Mucosa of descending colon (tissue), 3 donors: ENCODE measurements around the gene CRIP1. TPM values are rescaled to one million over a fixed set of nuclear protein-coding genes. Genes with fewer than 3 reads are reported as not detected.

Experiments used
- ATAC-seq: fragments of 200-7000 bp; cut with Tn5 transposase; one replicate; pipeline ENCODE4 v1.9.1; 2020; ENCODE audit warnings: mild to moderate bottlenecking, moderate library complexity
- DNase-seq, 3 donors: peaks; one replicate each; pipeline ENCODE4 v3.0.0-alpha.2; 2020
- H3K36me3 ChIP-seq: fragments of 200-600 bp; one replicate; pipeline ENCODE4 v1.8.0; 2021; ENCODE audit warnings: low read depth, mild to moderate bottlenecking
- H3K4me1 ChIP-seq: fragments of 200-600 bp; one replicate; pipeline ENCODE4 v1.8.0; 2021; ENCODE audit warnings: low read depth, mild to moderate bottlenecking
- H3K4me3 ChIP-seq: fragments of 200-600 bp; one replicate; pipeline ENCODE4 v1.8.0; 2021; ENCODE audit warnings: mild to moderate bottlenecking
- H3K9me3 ChIP-seq: fragments of 200-600 bp; one replicate; pipeline ENCODE4 v1.8.0; 2021; ENCODE audit warnings: mild to moderate bottlenecking
- CTCF ChIP-seq: fragments of 200-600 bp; IDR thresholded peaks from one replicate; pipeline ENCODE4 v1.8.0; 2022; ENCODE audit warnings: antibody characterized with exemption, mild to moderate bottlenecking
- intact Hi-C, 2 donors: fragments of 100-400 bp; cut with DNase I in 1 of 2; cut with micrococcal nuclease in 1 of 2; formaldehyde crosslinking; loops; one replicate each; pipeline versions ENCODE4 v1.11.0 to v1.11.1; 2022; cut with DNase I, micrococcal nuclease
- total RNA-seq, 3 donors: library from RNA; stranded (reverse); fragmentation: NEBNext Ultra II Directional in 2 of 3; extraction: Animal tissue kit (Norgen Biotek cat#: 25700) in 2 of 3; gene quantifications; one replicate each; pipeline versions ENCODE4 v1.2.1 to v1.2.4, GENCODE V29; 2021 to 2023
- donor health status: DM: no; HTN: no; CAD: no; lungs with moderate emphysema.
- donor health status: DM: no; HTN: no; CAD: no.
- donor health status: DM: no; HTN: yes; CAD: no.

CRIP1 gene
- total RNA-seq, 3 donors from 2014 or later, result 41.3 to 144 (median 142) TPM

- Histone ChIP-seq H3K4me3 (no peak overlapping the region), H3K9me3 (no peaks in the 10 kb centered on the region), H3K4me1 (peaks cover 23% of the 10 kb centered on the region), H3K36me3 (no peaks in the 10 kb centered on the region)
- intact Hi-C loops, result no loop called here
- no peak for TF ChIP-seq CTCF
- ATAC-seq, result no peak
- no peak for DNase-seq
Observed at GRCh38 chr14:105471823-105472485, 14.7 kb upstream of the CRIP1 start.

- TF ChIP-seq CTCF, result no peak
- peak; percentile 7 for ATAC-seq
- peak in 1 of 3 donors; percentile 35 for DNase-seq
- no peaks in the 10 kb centered on the region for H3K36me3 ChIP-seq
- H3K9me3 ChIP-seq, result no peaks in the 10 kb centered on the region
- peaks cover 23% of the 10 kb centered on the region for H3K4me1 ChIP-seq
- no peak overlapping the region for H3K4me3 ChIP-seq
- intact Hi-C loops, result no loop called here
Observed at GRCh38 chr14:105472486-105472991, 14.1 kb upstream of the CRIP1 start.

- no peak overlapping the region for H3K4me3 ChIP-seq
- H3K36me3 ChIP-seq, result no peaks in the 10 kb centered on the region
- ATAC-seq (no peak), DNase-seq (peak in 1 of 3 donors; percentile 33)
- TF ChIP-seq CTCF, result no peak
- intact Hi-C loops, result no loop called here
- H3K4me1 ChIP-seq, result peaks cover 28% of the 10 kb centered on the region
- no peaks in the 10 kb centered on the region for H3K9me3 ChIP-seq
Observed at GRCh38 chr14:105473033-105473676, 13.5 kb upstream of the CRIP1 start.

GRCh38 chr14:105473677-105474482, 12.8 kb upstream of the CRIP1 start:
- Histone ChIP-seq H3K4me1 (peaks cover 33% of the 10 kb centered on the region), H3K4me3 (no peak overlapping the region), H3K9me3 (no peaks in the 10 kb centered on the region), H3K36me3 (no peaks in the 10 kb centered on the region)
- ATAC-seq (peak; percentile 55), DNase-seq (peak; percentile 77 to 87 (median 79))
- intact Hi-C loops, result no loop called here
- no peak for TF ChIP-seq CTCF

GRCh38 chr14:105474483-105475268, 12.0 kb upstream of the CRIP1 start, which contains the start of gene CRIP2:
Gene CRIP2, plus strand, starts transcription at chr14:105474821. Its CDS starts 42 bp downstream, at chr14:105474863.
- DNase-seq, result peak in 2 of 3 donors; percentile 33 to 54
- Histone ChIP-seq H3K9me3 (no peaks in the 10 kb centered on the region), H3K4me1 (peaks cover 33% of the 10 kb centered on the region), H3K4me3 (no peak within 1 kb of the TSS), H3K36me3 (no peaks in the 10 kb centered on the region)
- TF ChIP-seq CTCF, result no peak
- intact Hi-C loops, result no loop called here
- peak; percentile 17 for ATAC-seq
